ENCODE results near the gene OR11H1.
"Not testable (repeated sequence)": the region's sequence is repeated elsewhere in the genome, so short reads cannot be mapped to it uniquely, and the experiment has no call there.

OR11H1 gene

GRCh38 chr22:15527892-15528291, at the start of gene OR11H1:
OR11H1 (plus strand) TSS chr22:15528192; CDS start chr22:15528192, 0 bp downstream.
- not testable (repeated sequence) for DNase-seq

- DNase-seq: not testable (repeated sequence)
Measured at GRCh38 chr22:15509967-15510366, 18.0 kb upstream of the OR11H1 start.

DNA sequence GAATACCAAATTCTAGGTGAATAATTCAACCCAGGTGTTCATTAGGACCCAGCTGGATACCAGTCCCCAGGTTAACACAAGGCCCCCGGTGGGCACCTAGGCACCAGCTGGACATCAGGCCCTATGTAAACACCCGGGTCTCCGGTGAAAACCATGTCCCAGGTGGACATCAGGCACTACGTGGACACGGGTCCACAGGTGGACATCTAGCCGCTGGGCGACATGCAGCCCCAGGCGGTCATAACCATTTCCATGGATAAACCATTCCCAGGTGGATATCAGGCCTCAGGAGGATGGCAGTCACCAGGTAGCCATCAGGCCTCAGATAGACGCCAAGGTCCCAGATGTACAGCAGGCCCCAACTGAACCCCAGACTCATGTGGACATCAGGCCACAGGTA, 12.1 kb upstream of the OR11H1 start:
- not testable (repeated sequence) for DNase-seq

DNA sequence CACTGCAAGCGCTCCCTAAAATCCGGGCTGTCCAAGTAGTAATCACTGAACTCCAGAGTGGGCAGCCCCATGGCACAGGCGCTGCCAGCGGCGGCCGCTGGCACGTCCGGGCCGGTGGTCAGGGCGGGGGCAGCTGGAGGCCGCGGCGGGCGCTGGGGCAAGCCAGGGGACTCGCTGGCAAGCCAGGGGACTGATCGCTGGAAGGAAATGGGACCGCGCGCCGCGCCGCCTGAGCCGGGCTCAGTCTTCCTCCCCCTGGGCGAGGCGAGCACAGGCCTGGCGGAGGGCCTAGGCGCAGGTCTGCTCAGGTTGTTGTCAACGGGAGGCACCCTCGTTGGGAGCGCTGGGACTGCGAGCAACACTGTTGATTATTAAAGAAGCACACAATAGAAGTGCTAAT, 25.8 kb downstream of the OR11H1 start:
- DNase-seq: not testable (repeated sequence)

- not testable (repeated sequence) for DNase-seq
Measured at GRCh38 chr22:15563461-15563860, 35.5 kb downstream of the OR11H1 start.

GRCh38 chr22:15565063-15565462, 37.1 kb downstream of the OR11H1 start:
- DNase-seq: not testable (repeated sequence)

Measured in NCI-H187 (cell line).